NCI-H510A treated with DMSO at 0.1 percent for 48 hours (cell line): ENCODE results near the gene PEX3.
"Not testable (repeated sequence)": the region's sequence is repeated elsewhere in the genome, so short reads cannot be mapped to it uniquely, and the experiment has no call there.

Experiments used
- DNase-seq: peaks from one replicate; lab custom pipeline; 2025; lab: John Stamatoyannopoulos, UW

PEX3 gene

DNA sequence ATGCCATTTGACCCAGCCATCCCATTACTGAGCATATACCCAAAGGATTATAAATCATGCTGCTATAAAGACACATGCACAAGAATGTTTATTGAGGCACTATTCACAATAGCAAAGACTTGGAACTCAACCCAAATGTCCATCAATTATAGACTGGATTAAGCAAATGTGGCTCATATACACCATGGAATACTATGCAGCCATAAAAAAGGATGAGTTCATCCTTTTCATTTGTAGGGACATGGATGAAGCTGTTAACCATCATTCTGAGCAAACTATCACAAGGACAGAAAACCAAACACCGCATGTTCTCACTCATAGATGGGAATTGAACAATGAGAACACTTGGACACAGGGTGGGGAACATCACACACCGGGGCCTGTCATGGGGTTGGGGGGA, 2.7 kb upstream of the PEX3 start:
- DNase-seq: not testable (repeated sequence)

DNA sequence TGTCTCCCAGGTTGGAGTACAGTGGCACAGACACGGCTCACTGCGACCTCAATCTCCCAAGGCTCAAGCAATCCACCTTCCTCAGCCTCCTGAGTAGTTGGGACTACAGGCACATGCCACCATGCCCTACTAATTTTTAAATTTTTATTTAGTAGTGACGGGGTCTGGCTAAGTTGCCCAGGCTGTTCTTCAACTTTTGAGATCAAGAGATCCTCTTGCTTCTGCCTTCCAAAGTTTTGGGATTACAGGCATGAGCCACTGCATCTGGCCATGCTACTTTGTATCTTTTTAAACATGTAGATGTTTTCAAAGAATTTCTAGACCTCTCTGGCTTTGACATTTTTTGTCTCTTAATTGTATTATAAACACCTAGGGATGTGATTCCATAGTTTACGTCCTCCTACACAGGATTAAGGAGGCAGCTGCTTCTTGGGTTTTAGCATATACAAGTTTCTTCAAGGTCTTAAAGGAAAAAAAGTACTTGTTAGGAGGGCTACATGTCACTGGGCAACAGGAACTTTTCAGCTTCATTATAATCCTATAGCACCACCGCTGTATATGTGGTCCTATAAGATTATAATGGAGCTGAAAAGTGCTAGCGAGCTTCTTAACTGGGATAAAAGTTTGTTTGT, 1.4 kb upstream of the PEX3 start:
- no peak for DNase-seq

DNA sequence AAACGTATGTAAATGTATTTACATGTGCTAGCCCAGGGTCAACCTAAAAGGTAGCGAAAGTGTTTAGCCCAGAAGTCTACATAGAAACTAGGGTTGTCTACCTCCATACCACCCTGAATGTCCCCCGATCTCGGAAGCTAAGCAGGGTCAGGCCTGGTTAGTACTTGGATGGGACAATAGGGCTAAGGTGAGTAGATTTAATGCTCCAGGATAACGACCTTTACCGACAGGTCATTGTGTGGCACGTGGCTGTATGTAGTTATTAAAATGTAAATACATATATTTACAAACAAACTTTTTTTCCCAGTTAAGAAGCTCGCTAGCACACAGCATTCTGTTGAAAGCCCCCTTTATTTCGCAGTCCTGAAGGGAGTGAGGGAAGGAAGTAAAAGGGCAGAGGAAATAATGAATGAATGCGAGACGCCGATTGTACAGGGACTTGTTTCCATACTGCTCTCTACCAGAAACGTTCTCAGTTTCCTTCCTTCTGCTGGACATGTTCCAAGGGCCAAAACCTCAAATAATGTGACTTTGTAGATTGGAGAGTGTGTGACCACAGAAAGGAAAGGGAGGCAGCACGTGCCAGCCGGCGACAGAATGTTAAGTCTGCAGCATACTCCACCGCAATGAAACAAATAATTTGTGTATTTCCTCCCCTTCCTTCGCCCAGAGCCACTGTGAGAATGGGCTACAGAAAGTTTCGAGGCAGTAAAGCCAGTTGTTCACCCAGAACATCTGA, 722 bp upstream of the PEX3 start:
- peak; percentile 31 for DNase-seq

DNA sequence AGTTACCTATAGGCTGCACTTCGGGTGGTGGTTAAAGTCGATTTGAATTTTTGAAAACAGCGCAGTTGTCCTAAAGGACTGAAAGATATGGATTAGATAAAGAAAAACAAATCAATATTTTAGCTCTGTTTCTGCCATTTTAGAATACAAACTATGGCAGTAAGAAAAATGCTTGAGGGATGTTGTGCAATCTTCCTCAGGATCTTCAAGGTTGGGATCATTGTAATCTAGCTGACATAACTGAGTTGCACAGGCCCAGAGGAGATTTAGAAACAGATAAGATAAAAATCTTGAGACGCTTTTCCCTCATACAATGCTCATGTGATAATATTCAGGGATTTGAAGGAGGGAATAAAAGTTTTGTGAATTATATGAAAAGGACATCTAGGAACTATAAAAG, 926 bp downstream of the PEX3 start:
- DNase-seq: no peak

DNA sequence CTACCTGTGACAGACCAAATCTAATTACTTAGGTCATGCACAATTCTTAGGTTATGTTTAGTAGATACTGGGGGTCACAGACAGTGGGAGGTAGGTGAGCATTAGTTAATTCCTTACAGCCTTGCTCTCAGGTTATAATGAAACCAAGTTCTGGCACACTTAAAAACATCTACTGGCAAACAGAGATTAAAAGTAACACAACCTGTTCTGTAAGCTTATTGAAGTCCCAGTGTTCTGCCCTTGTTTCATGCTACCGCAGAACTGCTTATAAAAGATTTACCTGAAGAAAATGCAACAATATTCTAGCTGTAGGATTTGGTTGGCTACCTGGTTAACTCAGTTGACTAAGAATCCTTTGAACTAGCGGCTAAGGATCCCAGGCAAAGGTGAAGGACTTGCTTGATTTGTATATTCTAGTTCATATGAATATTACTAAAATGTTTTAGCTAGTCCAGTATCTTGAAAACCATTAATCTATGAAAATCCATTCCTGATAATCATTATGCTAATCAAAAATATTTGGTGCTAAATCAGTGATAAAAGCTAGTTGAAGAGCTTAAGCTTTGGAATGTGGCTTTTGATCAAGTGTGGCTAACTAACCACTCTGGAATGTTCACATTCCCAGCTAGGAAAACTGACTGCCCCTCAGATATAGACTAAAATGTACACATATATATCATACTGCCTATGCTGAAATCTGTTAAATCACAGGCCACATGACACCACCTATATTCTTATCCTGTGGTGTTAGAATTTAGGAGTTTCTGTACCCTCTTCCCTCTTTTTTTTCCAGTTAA, 7.2 kb downstream of the PEX3 start:
- no peak for DNase-seq

DNA sequence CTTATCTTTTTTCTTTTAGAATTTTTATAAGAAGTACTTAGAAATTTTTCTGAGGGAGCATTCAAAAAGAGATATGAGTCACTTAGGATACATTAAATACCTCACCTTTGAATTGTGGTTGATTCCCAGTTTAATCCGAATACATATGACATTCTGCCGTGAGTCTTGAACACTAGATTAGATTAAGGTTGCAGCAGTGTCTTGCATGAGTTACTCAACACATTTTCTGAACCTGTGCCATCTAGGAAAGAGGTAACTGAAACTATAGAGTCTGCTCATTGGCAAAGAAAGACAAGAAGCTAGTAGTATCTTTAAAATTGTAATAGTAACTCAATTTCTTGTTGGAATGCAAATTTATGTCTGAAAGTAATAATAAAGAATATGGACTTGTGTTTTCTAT, 14.9 kb downstream of the PEX3 start:
- DNase-seq: no peak

DNA sequence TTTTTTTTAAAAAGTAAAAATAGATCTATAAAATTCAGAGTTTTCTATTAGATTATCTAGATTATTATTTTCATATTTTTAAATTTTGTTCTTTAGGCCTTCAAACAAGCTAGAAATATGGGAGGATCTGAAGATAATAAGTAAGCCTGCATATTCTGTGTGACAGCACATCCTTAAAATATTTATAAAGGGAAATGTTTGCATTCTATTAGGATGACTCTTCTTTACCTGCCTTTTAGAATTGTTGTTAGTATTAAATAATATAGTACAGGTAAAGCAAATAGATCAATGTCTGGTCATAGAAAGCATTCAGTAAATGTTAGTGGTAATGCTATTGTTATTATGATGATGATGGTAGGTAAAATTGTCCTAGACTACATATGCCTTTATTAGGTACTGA, 17.4 kb downstream of the PEX3 start:
- no peak for DNase-seq

DNA sequence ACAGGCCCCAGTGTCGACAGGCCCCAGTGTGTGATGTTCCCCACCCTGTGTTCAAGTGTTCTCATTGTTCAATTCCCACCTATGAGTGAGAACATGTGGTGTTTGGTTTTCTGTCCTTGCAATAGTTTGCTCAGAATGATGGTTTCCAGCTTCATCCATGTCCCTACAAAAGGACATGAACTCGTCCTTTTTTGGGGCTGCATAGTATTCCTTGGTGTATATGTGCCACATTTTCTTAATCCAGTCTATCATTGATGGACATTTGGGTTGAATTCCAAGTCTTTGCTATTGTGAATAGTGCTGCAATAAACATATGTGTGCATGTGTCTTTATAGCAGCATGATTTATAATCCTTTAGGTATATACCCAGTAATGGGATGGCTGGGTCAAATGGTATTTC, 18.2 kb downstream of the PEX3 start:
- DNase-seq: not testable (repeated sequence)

DNA sequence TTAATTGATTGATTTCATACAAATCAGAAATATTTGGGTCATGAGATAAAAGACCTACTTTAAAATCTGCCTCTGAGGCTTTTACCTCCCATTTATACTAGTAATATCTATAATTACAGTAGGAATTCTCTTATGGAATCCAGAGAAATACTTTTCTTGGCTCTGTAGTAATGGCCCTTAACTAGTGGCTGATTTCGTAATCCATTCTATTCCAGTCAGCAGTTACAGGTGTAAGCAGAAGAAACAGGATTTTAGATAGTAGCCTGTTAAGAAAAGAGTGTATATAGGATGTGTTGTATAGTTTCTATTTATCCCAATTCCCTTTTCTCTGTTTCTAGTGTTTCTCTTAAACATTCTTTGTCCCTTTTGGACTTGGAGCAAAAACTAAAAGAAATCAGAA, 21.2 kb downstream of the PEX3 start:
- no peak for DNase-seq

DNA sequence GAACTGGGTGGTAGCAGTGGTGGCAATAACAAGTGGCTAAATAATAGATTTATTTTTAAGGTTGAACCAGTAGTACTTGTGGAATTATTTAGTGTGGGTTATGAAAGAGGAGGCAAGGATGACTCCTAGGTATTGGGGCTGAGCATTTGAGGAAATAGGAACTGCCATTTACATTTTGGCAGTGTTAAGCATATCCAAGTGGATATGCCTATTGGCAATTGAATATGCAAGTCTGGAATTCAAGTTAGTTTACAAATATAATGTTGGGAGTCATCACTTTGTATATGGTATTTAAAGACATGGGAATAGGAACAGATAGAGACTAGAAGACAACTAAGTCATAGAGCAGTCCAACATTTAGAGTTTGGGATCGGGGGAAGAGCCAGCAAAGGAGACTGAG, 25.9 kb downstream of the PEX3 start:
- DNase-seq: no peak

DNA sequence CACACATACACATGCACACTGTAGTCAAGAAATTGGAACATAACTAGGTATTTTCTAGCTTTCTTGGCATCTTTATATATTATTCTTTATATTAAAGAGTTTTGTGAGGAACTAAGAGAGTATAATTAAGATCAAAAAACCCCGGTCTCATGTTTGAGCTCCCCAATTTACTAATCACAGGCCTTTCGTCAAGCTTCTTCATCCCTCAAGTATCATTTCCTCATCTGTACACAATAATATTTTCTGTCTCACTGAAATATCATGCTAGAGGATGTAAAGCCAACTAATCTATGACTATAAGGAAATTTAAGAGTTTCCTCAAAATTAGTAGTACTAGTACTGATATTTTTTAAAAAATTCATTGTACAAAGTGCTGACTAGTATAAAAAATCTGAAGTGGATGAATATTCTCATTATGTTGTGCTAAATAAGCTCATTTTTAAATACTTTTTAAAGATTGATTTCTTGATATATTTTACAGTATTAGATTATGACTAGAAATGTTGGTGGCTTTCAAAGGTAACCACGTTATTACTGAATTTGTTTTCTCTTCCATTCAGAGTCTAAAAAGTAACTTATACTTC, 28.0 kb downstream of the PEX3 start:
- no peak for DNase-seq

DNA sequence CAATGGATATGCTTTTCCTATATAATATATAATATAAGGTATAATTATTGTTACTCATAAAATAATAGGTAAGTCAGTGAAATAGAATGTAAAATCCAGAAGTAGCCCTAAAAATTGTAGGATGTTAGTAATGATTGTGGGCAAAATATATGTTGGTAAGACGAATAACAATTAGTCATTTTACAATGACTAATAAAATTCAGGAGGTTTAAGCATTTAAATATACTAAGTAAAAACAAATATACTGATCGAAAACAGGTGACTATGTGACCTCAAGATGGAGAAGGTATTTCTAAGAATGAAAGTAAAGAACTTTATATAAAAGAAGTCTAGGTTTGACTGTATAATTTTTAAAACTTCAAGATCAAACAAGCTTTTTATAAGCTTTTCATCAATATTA, 32.0 kb downstream of the PEX3 start:
- DNase-seq: no peak

DNA sequence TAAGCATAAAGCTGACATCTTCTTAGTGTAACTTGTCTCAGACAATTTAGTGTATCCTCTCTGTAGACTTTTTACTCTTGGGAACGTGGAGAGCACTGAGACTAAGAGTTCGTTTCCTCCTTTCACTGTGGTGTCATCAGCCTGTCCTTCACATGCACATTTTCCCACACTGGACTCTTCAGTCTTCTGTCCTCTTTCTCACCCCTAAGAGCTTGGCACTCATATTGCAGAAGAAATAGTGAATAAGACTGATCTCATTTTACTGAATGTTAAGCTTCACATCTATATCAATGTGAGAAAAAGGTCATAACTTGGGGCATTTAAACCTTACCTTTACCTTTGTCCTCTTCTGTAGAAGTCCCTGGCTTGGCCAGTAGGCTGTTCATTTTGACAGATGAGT, 35.4 kb downstream of the PEX3 start:
- DNase-seq: no peak

DNA sequence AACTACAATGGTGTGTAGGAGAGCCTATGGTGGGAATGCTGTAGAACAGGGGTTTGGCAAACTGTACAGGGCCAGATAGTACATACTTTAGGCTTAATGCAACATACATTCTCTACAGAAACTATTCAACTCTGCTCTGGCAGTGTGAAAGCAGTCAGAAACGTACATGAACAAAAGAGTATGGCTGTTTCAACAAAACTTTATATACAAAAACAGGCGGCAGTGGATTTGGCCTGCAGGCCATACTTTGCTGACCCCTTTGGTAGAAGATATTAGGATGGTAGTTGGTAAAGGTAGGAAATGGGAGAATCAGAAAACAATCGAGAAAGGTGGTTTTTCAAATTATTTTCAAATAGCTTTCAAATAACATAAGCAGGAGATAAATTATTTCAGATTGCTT, 36.1 kb downstream of the PEX3 start:
- no peak for DNase-seq

DNA sequence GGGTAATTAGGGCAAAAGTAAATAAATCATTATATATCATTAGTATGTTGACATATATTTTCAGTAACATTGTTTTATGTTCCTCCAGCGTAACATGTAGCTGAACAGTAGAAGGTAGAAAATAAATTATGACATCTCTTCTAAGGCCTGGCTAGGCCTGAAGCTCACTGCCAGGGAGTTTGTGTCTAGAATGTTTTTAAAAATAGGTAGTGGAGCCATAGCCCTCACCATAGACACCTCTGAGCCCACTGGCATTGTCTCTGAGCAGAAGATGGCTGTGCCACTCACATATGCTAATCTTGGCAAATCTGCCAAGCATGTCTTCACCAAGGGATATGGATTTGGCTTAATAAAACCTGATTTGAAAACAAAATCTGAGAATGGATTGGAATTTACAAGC, 39.6 kb downstream of the PEX3 start:
- no peak for DNase-seq

DNA sequence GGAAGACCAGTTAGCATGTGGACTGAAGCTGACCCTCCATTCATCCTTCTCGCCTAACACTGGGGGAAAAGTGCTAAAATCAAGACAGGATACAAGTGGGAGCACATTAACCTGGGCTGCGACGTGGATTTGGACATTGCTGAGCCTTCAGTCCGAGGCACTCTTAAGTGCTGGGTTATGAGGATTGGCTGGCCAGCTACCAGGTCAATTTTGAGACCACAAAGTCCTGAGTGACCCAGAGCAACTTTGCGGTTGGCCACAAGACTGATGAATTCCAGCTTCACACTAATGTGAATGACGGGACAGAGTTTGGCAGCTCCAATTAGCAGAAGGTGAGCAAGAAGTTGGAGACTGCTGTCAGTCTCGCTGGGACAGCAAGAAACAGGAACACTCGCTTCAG, 40.2 kb downstream of the PEX3 start:
- no peak for DNase-seq

DNA sequence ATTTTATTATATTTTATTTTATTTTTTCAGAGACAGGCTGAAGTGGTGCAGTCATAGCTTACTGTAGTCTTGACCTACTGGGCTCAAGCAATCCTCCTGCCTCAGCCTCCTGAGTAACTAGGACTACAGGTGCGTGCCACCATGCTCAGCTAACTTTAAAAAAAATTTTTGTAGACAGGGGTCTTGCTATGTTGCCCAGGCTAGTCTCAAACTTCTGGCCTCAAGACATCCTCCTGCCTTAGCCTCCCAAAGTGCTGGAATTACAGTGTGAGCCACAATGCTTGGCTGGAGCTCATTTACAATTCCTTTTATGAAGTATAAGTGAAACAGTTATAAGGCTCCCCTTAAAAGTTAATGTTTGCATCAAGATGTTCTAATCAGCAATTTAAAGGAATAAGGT, 46.4 kb downstream of the PEX3 start:
- DNase-seq: no peak

DNA sequence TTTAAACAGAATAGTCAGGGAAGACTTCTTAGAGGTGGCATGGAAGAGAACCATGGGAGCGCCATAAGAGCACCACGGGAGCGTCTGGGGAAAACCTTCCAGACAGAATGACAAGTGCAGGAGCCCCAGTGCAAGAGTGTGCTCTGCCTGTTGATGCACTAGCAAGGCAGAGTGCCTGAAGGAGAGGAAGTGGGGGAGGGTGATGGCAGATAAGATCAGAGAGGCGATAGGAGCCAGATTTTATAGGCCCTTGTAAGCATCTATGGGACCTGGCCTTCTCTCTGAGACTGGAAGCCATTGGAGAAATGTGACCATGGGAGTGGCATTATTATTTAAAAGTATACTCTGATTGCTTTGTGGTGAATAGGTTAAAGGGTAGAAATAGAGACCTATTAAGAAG, 47.8 kb downstream of the PEX3 start:
- DNase-seq: no peak

DNA sequence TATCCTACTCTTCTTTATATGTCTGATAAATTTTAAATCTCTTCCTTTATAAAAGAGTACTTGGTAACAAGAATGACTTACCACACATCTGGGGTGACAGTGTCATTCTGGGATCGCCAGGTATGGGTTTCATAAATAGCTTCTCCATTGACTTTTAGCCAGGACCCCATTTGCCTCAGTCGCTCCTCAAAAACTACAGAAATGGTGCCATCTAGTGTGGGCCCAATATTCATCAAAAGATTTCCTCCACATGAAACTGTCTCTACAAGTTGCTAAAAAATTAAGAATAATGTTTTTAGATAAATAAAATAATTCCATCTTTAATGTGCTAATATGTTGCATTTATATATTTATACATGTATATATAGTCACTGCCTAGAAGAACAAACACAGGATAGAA, 51.2 kb downstream of the PEX3 start:
- no peak for DNase-seq

DNA sequence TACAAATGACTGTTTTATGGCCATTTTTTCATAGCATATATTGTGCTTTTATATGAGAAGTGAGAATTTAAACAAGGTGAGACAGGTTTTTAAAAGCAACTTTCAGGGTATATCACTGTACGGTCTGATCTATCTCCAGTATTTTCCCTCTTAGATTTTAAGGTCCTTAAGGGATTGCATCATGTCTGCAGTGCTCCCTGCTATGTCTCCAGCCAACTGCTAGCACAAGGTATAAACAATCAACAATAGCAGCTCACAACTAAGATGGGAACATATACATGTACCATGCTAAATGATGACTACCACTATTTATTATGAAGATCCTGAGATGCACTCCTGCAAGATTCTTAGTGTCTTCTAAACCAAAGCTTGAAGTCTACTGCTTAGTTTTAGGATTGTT, 53.8 kb downstream of the PEX3 start:
- DNase-seq: no peak

DNA sequence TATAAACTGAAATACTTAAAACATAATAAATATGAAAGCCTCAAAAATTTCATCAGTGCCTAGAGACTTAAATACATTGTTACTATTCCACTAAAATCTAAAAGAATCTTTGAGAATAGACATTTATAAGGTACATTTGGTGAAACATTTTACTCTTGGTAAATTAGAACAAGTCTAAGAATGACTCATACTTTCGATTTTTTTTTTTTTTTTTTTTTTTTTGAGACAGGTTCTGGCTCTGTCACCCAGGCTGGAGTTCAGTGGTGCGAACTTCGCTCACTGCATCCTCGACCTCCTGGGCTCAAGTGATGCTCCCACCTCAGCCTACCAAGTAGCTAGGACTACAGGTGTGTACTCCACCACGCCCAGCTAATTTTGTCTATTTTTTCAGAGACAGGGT, 54.5 kb downstream of the PEX3 start:
- no peak for DNase-seq

DNA sequence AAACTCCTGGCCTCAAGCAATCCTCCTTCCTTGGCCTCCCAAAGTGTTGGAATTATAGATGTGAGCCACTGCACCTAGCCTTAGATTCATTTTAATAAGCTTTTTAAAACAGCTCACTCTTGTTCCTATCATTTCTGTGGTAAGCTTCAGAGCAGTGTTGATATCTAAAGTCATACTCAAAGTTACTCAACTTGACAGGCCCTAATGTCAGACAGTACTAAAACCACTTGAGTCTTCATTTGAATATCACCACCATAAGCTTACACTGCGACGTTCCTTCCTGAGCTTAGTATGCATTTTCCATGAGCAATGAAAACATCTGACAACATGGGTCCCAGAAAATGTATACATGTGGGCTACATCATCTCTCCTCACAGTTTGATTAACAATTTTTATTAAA, 54.9 kb downstream of the PEX3 start:
- no peak for DNase-seq

DNA sequence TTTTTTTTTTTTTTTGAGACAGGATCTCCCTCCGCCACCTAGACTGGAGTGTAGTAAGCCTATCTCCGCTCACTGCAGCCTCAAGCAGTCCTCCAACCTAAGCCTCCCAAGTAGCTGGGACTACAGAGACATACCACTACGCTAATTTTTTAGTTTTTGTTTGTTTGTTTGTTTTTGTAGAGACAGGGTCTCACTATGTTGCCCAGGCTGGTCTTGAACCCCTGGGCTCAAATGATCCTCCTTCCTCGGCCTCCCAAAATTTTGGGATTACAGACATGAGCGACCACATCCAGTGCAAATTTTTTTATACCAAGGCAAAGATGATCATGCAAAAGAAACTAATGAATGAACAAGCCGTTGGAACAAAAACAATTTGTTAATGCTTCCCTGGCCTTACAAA, 55.6 kb downstream of the PEX3 start:
- no peak for DNase-seq
